HepG2 (cell line): ENCODE results near the gene RAB40C. TPM values are rescaled to one million over a fixed set of nuclear protein-coding genes. Genes with fewer than 3 reads are reported as not detected.

ENCODE experiments used
- ATAC-seq: fragments of 200-7000 bp; cut with Tn5 transposase; 3 replicates; pipeline ENCODE4 v1.9.1; 2020; ENCODE audit warnings: mild to moderate bottlenecking, moderate library complexity
- BruUV-seq: library from RNA; stranded (reverse); fragments of 400-500 nt; replicated peaks from 2 replicates; lab custom pipeline; 2021; lab: Mats Ljungman, UMichigan
- CTCF ChIA-PET: fragments of 300-600 bp; formaldehyde crosslinking; extraction: SDS; loops from one replicate; lab custom pipeline; 2021; ENCODE audit warnings: low total read pairs, inconsistent platforms, low intra/inter-chr PET ratio; lab: Yijun Ruan, JAX
- POLR2A ChIA-PET: fragments of 350-600 bp; sonication (Branson Sonifier 250); formaldehyde crosslinking; loops from one replicate; lab custom pipeline; 2020; ENCODE audit warnings: antibody characterized with exemption, inconsistent platforms; lab: Yijun Ruan, JAX
- DNase-seq: peaks from one replicate; pipeline ENCODE4 v3.0.0-alpha.2; 2015; ENCODE audit warnings: low spot score
- FAIRE-seq: peaks from 3 replicates; lab custom pipeline; 2011; peaks lifted over from hg19 to GRCh38; lab: Jason Lieb, UNC
- H2AFZ ChIP-seq: one replicate; pipeline ENCODE4 v1.6.1; 2011; ENCODE audit warnings: low read length, inconsistent platforms
- H3K27ac ChIP-seq: fragments of 300-600 bp; 3 replicates; pipeline ENCODE4 v1.8.0; 2011; ENCODE audit warnings: mixed run types, mild to moderate bottlenecking, mixed read lengths, low read length, inconsistent platforms; ENCODE audit not compliant: insufficient read depth; ENCODE audit errors: extremely low read length
- H3K27me3 ChIP-seq, 2 experiments: fragments of 200-600 bp in 1 of 2; 2 replicates in 1 of 2; 3 replicates in 1 of 2; pipeline versions ENCODE4 v1.6.0 to v1.8.0; 2011; ENCODE audit warnings: low read length in 2 of 2, mild to moderate bottlenecking in 2 of 2, moderate library complexity in 2 of 2, inconsistent platforms in 1 of 2; ENCODE audit not compliant: insufficient read depth in 2 of 2, control insufficient read depth in 1 of 2
- H3K36me3 ChIP-seq, 2 experiments: fragments of 200-600 bp in 1 of 2; replicated peaks in 1 of 2; 2 replicates in 1 of 2; 3 replicates in 1 of 2; pipeline versions ENCODE4 v1.5.1 to v1.8.0; 2011; ENCODE audit warnings: low read length in 2 of 2, inconsistent platforms in 1 of 2; ENCODE audit not compliant: insufficient read depth in 2 of 2, control insufficient read depth in 1 of 2
- H3K4me1 ChIP-seq: 2 replicates; pipeline ENCODE4 v1.5.1; 2012; ENCODE audit warnings: low read length, inconsistent platforms; ENCODE audit not compliant: insufficient read depth
- H3K4me2 ChIP-seq: 2 replicates; pipeline ENCODE4 v1.6.0; 2011; ENCODE audit warnings: low read depth, low read length, inconsistent platforms
- H3K4me3 ChIP-seq, 3 experiments: fragments of 200-600 bp in 1 of 3; sonication (generic), shearing (Covaris generic) in 1 of 3; replicated peaks in 1 of 3; 2 replicates each; pipeline ENCODE4 v1.5.1; 2011 to 2016; ENCODE audit warnings: low read length in 3 of 3, inconsistent platforms in 2 of 3, low read depth in 2 of 3, mild to moderate bottlenecking in 2 of 3, control low read depth in 1 of 3, mixed read lengths in 1 of 3; ENCODE audit not compliant: insufficient read depth in 1 of 3
- H3K79me2 ChIP-seq: one replicate; pipeline ENCODE4 v1.6.1; 2011; ENCODE audit warnings: low read length, inconsistent platforms; ENCODE audit not compliant: insufficient read depth
- H3K9ac ChIP-seq: 2 replicates; pipeline ENCODE4 v1.6.0; 2011; ENCODE audit warnings: mild to moderate bottlenecking, low read depth, low read length, inconsistent platforms; ENCODE audit not compliant: insufficient read depth
- H3K9me3 ChIP-seq: 2 replicates; pipeline ENCODE4 v1.5.1; 2012; ENCODE audit warnings: mild to moderate bottlenecking, low read length
- H4K20me1 ChIP-seq: 2 replicates; pipeline ENCODE4 v1.6.0; 2011; ENCODE audit warnings: inconsistent platforms, mild to moderate bottlenecking, low read length, moderate library complexity; ENCODE audit not compliant: insufficient read depth
- AGO1 ChIP-seq: fragments of 200-400 bp; formaldehyde crosslinking; IDR thresholded peaks from 2 replicates; pipeline ENCODE4 v1.6.1; 2017; ENCODE audit warnings: mild to moderate bottlenecking, low read depth, low read length, moderate library complexity; ENCODE audit not compliant: poor library complexity, severe bottlenecking
- ASH2L ChIP-seq: fragments of 300-600, 200-600 bp; sonication (generic); IDR thresholded peaks from 2 replicates; pipeline ENCODE4 v1.7.0; 2017; ENCODE audit warnings: low read depth, mild to moderate bottlenecking, moderate library complexity, mixed read lengths, low read length; ENCODE audit not compliant: insufficient read length
- CENPT ChIP-seq: sonication (generic); formaldehyde crosslinking; IDR thresholded peaks from 2 replicates; pipeline ENCODE4 v1.8.0; 2022; ENCODE audit warnings: low read depth, mild to moderate bottlenecking, moderate library complexity, missing genetic modification reagents
- DR1 ChIP-seq: sonication (generic); formaldehyde crosslinking; IDR thresholded peaks from 2 replicates; pipeline ENCODE4 v1.8.0; 2021; ENCODE audit warnings: mild to moderate bottlenecking, missing genetic modification reagents, inconsistent platforms
- GABPA ChIP-seq, 2 experiments: IDR thresholded peaks; 2 replicates each; pipeline ENCODE4 v1.6.1; 2011 to 2016; ENCODE audit warnings: low read depth in 2 of 2, low read length in 1 of 2, missing biosample characterization in 1 of 2, missing genetic modification characterization in 1 of 2
- ISL2 ChIP-seq: sonication (generic); formaldehyde crosslinking; IDR thresholded peaks from 2 replicates; pipeline ENCODE4 v1.5.0; 2020; ENCODE audit warnings: missing genetic modification reagents
- PCBP2 ChIP-seq: fragments of 200-400 bp; formaldehyde crosslinking; optimal IDR thresholded peaks from 2 replicates; pipeline ENCODE3; 2018; ENCODE audit warnings: low read length, low read depth; ENCODE audit not compliant: poor library complexity, severe bottlenecking
- POGZ ChIP-seq: sonication (generic); formaldehyde crosslinking; IDR thresholded peaks from 2 replicates; pipeline ENCODE4 v1.4.0; 2020; ENCODE audit warnings: mild to moderate bottlenecking, missing genetic modification reagents
- RBFOX2 ChIP-seq: fragments of 200-400 bp; formaldehyde crosslinking; IDR thresholded peaks from 2 replicates; pipeline ENCODE4 v1.6.1; 2017; ENCODE audit warnings: low read depth, mild to moderate bottlenecking, low read length
- U2AF1 ChIP-seq: fragments of 200-400 bp; formaldehyde crosslinking; optimal IDR thresholded peaks from 2 replicates; pipeline ENCODE3; 2017; ENCODE audit warnings: mild to moderate bottlenecking, low read depth, low read length
- YEATS2 ChIP-seq: sonication (generic); formaldehyde crosslinking; IDR thresholded peaks from 2 replicates; pipeline ENCODE4 v1.4.0; 2020; ENCODE audit warnings: missing genetic modification reagents, borderline replicate concordance
- ZEB1 ChIP-seq: IDR thresholded peaks from 2 replicates; pipeline ENCODE4 v1.6.1; 2012; ENCODE audit warnings: mild to moderate bottlenecking, low read depth, inconsistent platforms; ENCODE audit not compliant: insufficient replicate concordance
- ZMAT3 ChIP-seq: sonication (generic); formaldehyde crosslinking; conservative IDR thresholded peaks from 2 replicates; pipeline ENCODE4 v1.7.0; 2021; ENCODE audit warnings: missing genetic modification reagents
- ZNF326 ChIP-seq: sonication (generic); formaldehyde crosslinking; IDR thresholded peaks from 2 replicates; pipeline ENCODE4 v1.4.0; 2020; ENCODE audit warnings: missing genetic modification reagents, borderline replicate concordance
- ZNF484 ChIP-seq: sonication (generic); formaldehyde crosslinking; IDR thresholded peaks from 2 replicates; pipeline ENCODE4 v1.5.1; 2020; ENCODE audit warnings: mild to moderate bottlenecking, low read depth, missing genetic modification reagents, borderline replicate concordance
- ZNF530 ChIP-seq: sonication (generic); formaldehyde crosslinking; IDR thresholded peaks from 2 replicates; pipeline ENCODE4 v1.5.0; 2020; ENCODE audit warnings: low read depth, mild to moderate bottlenecking, missing genetic modification reagents
- ZNF766 ChIP-seq: sonication (generic); formaldehyde crosslinking; IDR thresholded peaks from 2 replicates; pipeline ENCODE4 v1.5.0; 2020; ENCODE audit warnings: missing genetic modification reagents, borderline replicate concordance
- ZNF777 ChIP-seq: sonication (generic); formaldehyde crosslinking; IDR thresholded peaks from 2 replicates; pipeline ENCODE4 v1.4.0; 2020; ENCODE audit warnings: missing genetic modification reagents
- ZNF850 ChIP-seq: sonication (generic); formaldehyde crosslinking; conservative IDR thresholded peaks from 2 replicates; pipeline ENCODE4 v1.9.0; 2021; ENCODE audit warnings: mild to moderate bottlenecking, missing genetic modification reagents
- WGBS: methylation state at CpG from one replicate; pipeline ENCODE4 v1.1.6; 2017; ENCODE audit warnings: low lambda C conversion rate; 5-methylcytosine and 5-hydroxymethylcytosine counted together
- in situ Hi-C: cut with HindIII; loops from 2 replicates; pipeline ENCODE4 v1.10.0; 2017; ENCODE audit warnings: low pct_unique_long_range_greater_than_20kb; ENCODE audit not compliant: extremely low pct_ligation_motif_present
- intact Hi-C: fragments of 100-400 bp; cut with micrococcal nuclease; formaldehyde crosslinking; loops from one replicate; pipeline ENCODE4 v1.10.0; 2022; ENCODE audit not compliant: unreplicated experiment
- polyA plus RNA-seq, 8 experiments: library from polyadenylated mRNA; depleted of rRNA in 3 of 8; stranded (reverse) in 7 of 8; unstranded in 1 of 8; fragments of >200 nt; fragmentation: Illumina TruSeq in 4 of 8; extraction: Trizol in 4 of 8; gene quantifications; 2 replicates each; pipeline versions ENCODE4 v1.2.1 to v1.2.3, GENCODE V29; 2011 to 2016; ENCODE audit warnings: low read depth in 4 of 8, missing spikeins in 1 of 8, mixed read lengths in 1 of 8; ENCODE audit not compliant: insufficient read depth in 1 of 8
- total RNA-seq, 5 experiments: library from RNA; depleted of rRNA; stranded (reverse); fragments of >200 nt; fragmentation: Illumina TruSeq; extraction: Trizol; gene quantifications; 2 replicates each; pipeline ENCODE4 v1.2.3, GENCODE V29; 2016; ENCODE audit warnings: low read depth in 1 of 5
- TF ChIP-seq, protein P1 (sequence below): sonication (generic); formaldehyde crosslinking; IDR thresholded peaks from 2 replicates; pipeline ENCODE4 v1.4.0; 2020; ENCODE audit warnings: missing genetic modification reagents
- TF ChIP-seq, protein P2 (sequence below): sonication (generic); formaldehyde crosslinking; IDR thresholded peaks from 2 replicates; pipeline ENCODE4 v1.8.1; 2023; ENCODE audit warnings: missing genetic modification reagents, inconsistent platforms, borderline replicate concordance

RAB40C gene
- total and polyA plus RNA-seq, 2 of the 13 experiments (the other 11 are each of a cell fraction or from before 2014, with no cell fraction given): 7.7 to 11.5 TPM

DNA sequence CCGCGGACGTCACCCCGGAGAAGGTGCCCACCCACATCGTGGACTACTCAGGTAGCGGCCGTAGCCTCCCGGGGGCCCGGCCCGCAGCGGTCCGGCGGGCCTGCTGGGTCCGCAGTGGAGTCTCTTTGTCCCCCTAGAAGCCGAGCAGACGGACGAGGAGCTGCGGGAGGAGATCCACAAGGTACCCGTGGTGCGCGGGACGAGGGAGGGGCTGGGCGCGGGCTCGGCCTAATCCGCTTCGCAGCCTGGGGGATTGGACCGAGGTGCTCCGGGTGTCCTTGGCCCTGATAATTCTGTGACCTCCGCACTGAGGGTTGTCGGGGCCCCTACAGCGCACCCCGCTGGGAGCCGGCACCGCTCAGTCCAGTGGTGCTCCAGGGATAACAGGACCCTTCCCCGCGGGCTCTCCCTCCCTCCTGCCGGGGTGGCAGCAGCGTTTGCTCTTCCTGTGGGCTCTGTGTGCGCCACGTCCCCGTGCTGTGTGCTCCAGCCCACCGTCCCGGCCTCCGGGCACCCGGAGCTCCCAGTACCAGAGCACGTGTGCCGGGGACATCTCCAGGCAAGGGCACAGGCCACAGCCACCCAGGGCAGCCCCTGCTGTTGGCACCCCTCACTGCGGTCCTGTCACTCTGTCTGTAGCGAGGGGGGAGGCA lies 78.8 kb downstream of the RAB40C start:
- H3K79me2 ChIP-seq: peaks cover 17% of the 10 kb centered on the region
- peak overlapping the region; percentile 93 for H3K9ac ChIP-seq
- H3K27me3 ChIP-seq: no peaks in the 10 kb centered on the region
- no peak overlapping the region for H2AFZ ChIP-seq
- CTCF ChIA-PET: interaction anchor here (1.0 to 1.4 kb wide), 3 partner anchors 9 to 18 kb away, joined by 3 to 4 read pairs (median 4); partner anchors contain the start of gene STUB1
- no peak for FAIRE-seq
- POLR2A ChIA-PET: interaction anchor here (1.5 to 2.0 kb wide), 4 partner anchors 11 to 32 kb away, joined by 5 to 8 read pairs (median 6); partner anchors contain the start of genes METTL26, STUB1 and WDR90
- H3K4me3 ChIP-seq: peak overlapping the region; percentile 87 to 96 (median 91)
- H3K4me1 ChIP-seq: peaks cover 18% of the 10 kb centered on the region
- no peaks in the 10 kb centered on the region for H3K9me3 ChIP-seq
- H4K20me1 ChIP-seq: no peaks in the 10 kb centered on the region
- H3K4me2 ChIP-seq: peak overlapping the region; percentile 92
- in situ Hi-C loops: no loop called here
- DNase-seq: no peak
- ATAC-seq: peak; percentile 5
- BruUV-seq: no TSS peak
- intact Hi-C loops: no loop called here
- peaks cover 18 to 41% of the 10 kb centered on the region in 2 experiments; a peak in 4 of 5 replicates for H3K36me3 ChIP-seq
- H3K27ac ChIP-seq: peak overlapping the region; percentile 53
- 30% methylated on average over 3 of the region's 50 CpGs for WGBS
- no peak for TF ChIP-seq ZEB1
- TF ChIP-seq ZNF777 (CRISPR knock-in tag): 0 out of 2 replicates have a peak, but pooled peaks have one; percentile 3
- TF ChIP-seq YEATS2 (CRISPR knock-in tag): no peak
- peak; percentile 69 for TF ChIP-seq AGO1
- no peak for TF ChIP-seq POGZ (CRISPR knock-in tag)
- TF ChIP-seq ZMAT3: no peak
- no peak for TF ChIP-seq ZNF326 (CRISPR knock-in tag)
- TF ChIP-seq ZNF766: no peak
- TF ChIP-seq ASH2L: peak; percentile 4
- no peak for TF ChIP-seq ZNF484
- no peak for TF ChIP-seq PCBP2
- no peak for TF ChIP-seq ZNF530 (CRISPR knock-in tag)
- no peak for TF ChIP-seq DR1 (CRISPR knock-in tag)
- TF ChIP-seq, protein P1, sequence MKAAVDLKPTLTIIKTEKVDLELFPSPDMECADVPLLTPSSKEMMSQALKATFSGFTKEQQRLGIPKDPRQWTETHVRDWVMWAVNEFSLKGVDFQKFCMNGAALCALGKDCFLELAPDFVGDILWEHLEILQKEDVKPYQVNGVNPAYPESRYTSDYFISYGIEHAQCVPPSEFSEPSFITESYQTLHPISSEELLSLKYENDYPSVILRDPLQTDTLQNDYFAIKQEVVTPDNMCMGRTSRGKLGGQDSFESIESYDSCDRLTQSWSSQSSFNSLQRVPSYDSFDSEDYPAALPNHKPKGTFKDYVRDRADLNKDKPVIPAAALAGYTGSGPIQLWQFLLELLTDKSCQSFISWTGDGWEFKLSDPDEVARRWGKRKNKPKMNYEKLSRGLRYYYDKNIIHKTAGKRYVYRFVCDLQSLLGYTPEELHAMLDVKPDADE: 0 out of 2 replicates have a peak, but pooled peaks have one; percentile 25
- TF ChIP-seq, protein P2, sequence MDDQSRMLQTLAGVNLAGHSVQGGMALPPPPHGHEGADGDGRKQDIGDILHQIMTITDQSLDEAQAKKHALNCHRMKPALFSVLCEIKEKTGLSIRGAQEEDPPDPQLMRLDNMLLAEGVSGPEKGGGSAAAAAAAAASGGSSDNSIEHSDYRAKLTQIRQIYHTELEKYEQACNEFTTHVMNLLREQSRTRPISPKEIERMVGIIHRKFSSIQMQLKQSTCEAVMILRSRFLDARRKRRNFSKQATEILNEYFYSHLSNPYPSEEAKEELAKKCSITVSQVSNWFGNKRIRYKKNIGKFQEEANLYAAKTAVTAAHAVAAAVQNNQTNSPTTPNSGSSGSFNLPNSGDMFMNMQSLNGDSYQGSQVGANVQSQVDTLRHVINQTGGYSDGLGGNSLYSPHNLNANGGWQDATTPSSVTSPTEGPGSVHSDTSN (CRISPR knock-in tag): no peak
- no peak for TF ChIP-seq ZNF850 (CRISPR knock-in tag)
- TF ChIP-seq GABPA (IDR thresholded peaks at IDR 0.05; ENCODE audit: low read depth, low read length): no peak
- TF ChIP-seq GABPA (CRISPR knock-in tag; IDR thresholded peaks at IDR 0.05; ENCODE audit: low read depth): 0 out of 2 replicates have a peak, but pooled peaks have one; percentile 14
- peak; percentile 24 for TF ChIP-seq RBFOX2
- no peak for TF ChIP-seq U2AF1
- TF ChIP-seq CENPT (CRISPR knock-in tag): 0 out of 2 replicates have a peak, but pooled peaks have one; percentile 59
- TF ChIP-seq ISL2 (CRISPR knock-in tag): no peak
